Activated CD8-positive, alpha-beta memory T cell treated with anti-CD3 and anti-CD28 coated beads, Interleukin-2, amount 50 U/mL, for 48 hours (primary cell): ENCODE measurements around the gene DNAH17.
"Not testable (repeated sequence)": the region's sequence is repeated elsewhere in the genome, so short reads cannot be mapped to it uniquely, and the experiment has no call there.

Source experiments
- DNase-seq: peaks from one replicate; pipeline ENCODE4 v3.0.0-alpha.2; 2020

The DNAH17 gene

DNA sequence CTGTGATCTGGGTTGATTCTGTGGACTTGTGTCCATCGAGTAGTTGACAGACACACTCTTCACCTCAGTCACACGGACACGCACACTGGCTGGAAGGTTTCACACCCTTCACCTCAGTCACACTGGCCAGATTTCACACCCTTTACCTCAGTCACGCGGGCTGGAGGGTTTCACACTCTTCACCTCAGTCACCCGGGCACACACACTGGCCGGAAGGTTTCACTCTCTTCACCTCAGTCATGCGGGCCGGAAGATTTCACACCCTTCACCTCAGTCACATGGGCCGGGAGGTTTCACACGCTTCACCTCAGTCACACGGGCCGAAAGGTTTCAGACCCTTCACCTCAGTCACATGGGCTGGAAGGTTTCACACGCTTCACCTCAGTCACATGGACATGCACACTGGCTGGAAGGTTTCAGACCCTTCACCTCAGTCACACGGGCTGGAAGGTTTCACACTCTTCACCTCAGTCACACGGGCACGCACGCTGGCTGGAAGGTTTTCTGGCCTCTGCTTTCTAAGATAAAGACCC, 102.5 kb downstream of the DNAH17 start:
- DNase-seq: no peak

DNA sequence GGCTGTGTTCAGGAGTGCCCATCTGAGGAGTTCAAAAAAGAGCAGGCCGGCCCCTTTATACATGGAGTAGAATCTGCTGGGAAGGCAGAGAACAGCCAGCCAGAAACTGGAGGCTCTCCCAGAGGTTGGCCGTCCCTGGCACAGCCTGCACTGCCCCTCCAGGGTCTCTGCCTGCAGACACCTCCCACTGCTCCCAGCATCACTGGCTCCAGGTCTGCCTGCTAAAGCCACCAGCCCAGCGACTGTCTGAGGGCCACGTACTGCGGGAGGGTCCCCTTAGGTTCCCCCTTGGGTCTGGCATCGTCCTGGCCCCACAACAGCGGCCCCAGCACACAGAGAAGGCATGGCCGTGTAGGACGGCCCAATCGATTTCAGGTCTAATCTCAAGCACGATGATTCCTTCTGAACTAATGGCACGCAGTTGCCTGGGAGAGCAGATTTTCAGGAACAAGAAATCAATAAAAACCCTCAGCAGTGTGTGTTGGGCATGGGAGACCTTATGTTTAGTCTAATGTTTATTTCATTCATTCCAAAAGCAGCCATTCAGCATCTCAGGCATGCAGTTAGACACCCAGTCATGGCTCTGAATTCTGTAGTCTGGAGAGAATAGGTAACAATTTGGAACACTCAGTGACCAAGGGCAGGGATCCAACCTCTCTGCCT, 103.1 kb downstream of the DNAH17 start:
- DNase-seq: no peak

- no peak for DNase-seq
Measured at GRCh38 chr17:78472035-78472905, 104.9 kb downstream of the DNAH17 start.

GRCh38 chr17:78471635-78472034, 105.6 kb downstream of the DNAH17 start:
- no peak for DNase-seq

GRCh38 chr17:78469443-78469842, 107.8 kb downstream of the DNAH17 start:
- DNase-seq: no peak

DNA sequence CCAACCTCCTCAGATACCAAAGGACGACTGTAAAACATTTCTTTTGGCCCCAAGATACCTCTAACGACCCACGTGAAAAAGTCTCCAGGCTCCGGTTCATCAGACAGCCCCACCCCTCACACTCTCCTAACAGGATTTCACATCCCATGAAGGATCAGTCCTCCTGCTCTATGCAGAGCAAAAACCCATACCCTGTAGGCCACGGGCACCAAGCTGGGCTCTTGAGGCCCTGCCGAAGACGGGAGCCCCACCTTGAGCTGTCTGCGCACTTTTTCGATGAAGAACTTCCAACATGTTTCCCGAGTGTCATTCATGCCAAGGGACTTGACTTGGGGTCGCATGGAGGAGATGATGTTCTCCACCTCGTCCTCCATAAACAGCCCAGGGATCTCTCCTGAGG, 108.8 kb downstream of the DNAH17 start:
- DNase-seq: no peak

DNA sequence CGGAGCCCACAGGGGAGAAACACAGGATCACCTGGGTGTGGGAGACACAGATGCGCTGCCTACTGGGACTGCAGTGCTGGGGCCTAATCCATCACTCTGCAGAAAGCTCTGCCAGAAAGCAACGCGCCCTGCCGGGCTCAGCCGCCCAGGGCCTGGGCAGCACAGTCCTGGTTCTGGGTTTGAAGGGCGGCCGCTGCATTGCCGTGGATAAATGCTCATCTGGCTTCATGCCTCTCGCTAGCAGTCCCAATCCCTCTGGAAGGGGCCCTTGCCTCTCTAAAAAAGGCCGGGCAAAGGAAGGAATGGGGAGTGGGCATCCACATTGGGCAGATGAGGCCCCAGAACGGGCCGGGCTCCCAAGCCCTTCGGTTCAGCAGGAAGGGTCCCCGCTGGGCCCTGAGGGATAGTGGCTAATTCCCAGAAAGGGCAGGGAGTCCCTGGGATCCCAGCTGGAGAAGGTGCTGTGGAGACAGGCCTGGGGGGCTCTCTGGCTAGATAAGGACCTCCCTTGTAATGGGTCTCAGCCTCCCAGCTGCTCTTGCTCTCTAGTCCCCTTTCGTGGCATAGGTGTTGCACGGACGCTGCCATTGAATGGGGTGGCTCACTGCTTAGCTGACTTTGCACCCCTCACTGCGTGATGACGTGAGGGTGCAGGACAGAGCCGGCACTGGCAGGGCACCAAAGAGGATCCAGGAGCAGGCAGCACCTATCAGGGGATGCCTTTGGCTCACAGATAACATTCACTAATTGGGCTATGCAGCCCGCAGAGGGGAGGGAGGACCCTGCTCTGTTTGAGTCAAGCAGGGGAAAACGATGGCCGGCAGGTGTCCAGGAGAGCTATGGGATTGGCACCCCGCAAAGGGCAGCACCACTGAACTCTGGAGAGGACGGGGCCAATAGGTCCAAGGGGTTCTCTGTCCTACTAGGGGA, 110.1 kb downstream of the DNAH17 start:
- no peak for DNase-seq

- not testable (repeated sequence) for DNase-seq
Measured at GRCh38 chr17:78466109-78466785, 110.9 kb downstream of the DNAH17 start.

DNA sequence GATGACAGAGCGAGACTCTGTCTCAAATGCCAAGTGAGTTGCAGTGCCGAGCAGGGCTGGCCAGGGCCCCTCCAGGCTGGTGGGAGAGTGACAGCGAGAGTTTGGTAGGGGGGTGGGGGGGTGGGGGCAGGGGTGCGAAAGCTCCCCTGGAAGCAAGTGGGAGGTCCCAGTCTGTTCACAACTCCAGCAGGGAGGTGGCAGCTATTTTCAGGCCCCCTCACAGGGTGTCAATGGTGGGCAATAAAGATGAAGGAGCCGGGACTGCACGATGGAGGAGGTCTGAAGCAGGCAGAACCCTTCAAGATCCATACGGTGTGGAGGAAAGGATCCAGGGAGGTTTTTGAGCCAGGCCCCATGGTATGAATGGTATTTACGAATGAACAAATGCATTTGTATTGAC, 115.0 kb downstream of the DNAH17 start:
- DNase-seq: no peak

GRCh38 chr17:78461799-78462053, 115.5 kb downstream of the DNAH17 start:
- DNase-seq: no peak

DNA sequence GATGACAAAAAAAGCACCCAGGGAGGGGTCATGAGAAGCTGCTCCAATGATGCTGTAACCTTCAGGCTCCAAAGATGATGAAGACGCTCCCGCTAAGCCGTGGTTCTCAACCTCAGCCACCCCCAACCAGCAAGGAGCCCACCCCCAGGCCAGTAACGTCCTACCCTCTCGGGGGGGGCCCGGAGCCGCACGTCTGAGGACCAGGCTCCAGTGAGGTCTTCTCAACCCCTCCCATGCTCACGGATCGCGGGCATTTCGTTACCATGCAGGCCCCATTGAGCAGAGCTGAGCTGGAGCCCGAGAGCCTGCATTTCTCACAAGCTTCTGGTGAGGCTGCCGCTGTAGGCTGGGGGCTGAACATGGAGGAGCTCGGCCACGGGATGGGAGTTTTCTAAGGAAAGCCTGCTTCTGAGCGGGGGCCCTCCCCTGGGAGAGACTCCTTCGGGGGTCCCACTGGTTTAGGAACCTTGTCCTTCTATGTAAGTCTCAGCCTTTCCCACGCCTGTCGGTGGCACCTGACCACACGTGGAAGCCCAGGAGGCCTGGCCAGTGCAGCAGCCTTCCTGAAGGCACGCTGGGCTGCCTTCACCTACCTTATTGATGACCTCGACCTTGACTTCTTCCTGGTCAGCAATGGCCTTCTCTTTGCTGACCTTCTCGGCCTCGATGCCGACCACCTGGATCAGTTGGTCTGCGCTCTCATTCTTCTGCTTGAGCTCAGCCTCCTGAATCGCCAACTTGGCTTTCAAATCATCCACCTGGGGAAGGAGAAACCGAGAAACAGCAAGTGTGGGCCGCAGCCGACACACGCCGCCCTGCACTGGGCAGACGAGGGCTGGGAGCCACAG, 116.0 kb downstream of the DNAH17 start:
- no peak for DNase-seq

DNA sequence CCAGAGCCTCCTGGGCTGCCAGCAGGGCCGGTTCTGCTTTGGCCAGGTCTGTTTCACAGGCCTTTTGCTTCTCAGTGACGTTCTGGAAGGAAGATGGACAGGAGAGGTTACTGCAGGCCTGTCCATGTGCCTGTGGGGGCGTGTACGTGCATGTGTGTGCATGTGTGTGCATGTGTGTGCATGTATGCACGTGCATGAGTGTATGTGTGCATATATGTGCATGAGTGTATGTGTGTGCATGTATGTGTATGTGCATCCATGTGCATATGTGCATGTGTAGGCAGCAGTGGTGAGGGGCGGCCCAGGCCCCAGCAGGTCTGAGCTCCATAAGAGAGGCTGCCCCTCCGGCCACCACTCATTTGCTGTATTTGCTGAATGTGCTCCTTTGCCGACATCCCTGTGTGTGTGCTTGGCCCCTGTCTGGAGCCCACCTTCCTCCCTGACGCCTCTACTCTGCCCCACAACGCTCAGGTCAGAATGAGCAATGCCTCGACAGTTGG, 117.0 kb downstream of the DNAH17 start:
- no peak for DNase-seq

DNA sequence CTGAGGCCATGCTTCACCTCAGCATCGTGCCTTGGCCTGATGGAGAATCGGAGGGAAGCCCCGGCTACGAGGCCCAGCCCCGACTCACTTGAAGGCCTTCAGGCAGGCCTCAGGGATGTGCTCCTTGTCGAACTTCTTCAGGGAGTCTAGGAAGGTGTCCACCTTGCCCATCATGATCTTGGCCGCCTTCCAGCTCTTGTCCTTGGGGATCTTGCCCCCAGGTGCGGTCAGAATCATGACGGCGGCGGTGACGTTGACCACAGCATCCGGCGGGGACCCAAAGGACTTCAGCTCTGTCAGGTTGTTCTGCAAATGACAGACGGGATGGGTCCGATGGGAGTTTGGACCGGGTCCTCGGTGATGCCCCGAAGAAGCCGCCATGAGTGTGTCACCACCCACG, 117.5 kb downstream of the DNAH17 start:
- no peak for DNase-seq

DNA sequence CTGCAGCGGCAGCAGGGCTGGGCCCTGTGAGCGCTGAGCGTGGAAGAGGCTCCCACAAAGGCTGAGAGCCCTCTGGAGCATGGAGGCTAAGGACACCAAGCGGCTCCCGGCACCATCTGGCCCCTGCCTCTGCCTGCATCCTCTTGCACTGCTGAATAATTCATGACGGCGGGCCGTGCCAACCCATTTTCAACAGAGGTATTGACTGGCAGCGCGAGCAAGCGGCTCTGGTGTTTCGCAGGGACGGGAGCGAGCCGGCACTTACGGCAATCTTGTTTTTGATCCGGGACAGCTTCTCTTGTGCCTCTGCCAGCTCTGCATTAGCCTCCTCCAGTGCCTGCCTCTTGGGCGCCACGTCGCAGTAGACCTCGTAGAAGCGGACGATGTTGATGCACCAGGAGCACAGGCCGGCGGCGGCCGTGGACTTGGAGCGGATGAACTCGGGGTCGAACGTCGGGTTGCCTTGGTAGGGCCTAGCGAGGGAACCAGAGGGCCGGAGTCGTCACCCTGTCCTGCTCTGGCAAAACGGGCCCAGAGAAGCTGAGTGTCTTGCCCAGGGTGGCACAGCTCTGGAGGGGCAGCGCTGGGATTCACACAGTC, 118.4 kb downstream of the DNAH17 start:
- DNase-seq: no peak

DNA sequence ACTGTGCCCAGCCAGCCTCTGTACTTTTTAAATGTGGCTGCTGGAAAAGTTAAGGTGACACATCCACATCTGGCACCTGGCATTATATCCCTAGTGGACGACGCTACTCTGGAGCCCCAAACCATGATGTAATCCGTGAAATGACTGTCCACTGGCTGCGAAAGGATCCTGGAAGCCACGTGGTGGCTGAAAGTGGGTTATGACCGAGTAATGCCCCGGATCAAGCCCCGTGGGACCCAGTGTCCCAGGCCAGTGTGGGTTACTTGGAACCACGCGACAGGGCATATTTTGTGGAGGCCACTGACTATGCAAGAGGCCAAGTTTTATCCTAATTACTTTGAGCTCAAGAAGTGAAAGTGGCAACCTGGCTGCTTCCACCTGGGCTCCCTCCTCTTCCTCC, 119.1 kb downstream of the DNAH17 start:
- no peak for DNase-seq

GRCh38 chr17:78454346-78454745, 122.8 kb downstream of the DNAH17 start:
- DNase-seq: no peak

GRCh38 chr17:78451753-78452152, 125.4 kb downstream of the DNAH17 start:
- DNase-seq: no peak

DNA sequence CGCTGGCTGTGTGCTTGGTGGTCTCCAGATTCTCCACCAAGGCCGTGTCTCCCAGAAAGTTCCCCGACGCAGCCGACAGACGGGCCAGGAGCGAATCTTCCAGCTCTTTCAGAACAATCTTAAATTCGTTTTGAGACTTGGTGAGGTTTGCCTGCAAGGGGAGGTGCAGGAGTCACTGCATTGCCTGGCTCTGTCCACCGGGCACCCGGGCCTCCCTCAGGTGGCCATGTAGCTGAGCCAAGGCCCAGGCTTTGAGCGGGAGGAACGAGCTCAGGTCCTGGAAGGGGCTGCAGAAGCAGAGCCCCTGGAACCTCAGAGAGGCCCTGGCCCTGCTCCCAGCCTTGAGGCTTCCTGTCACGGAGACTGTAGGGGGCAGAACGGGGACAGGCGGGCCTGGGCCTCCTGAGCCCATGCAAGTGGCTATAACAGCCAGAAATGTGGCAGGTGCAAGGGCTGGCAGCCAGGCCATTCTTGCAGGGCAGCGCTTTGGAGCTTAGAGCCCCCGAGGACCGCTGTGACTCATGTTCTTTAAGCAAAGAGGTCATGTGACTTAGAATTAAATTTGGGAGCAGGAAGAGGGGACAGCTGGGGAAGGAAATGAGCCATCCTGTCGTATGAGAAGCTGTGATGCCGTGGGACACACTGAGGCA, 126.4 kb downstream of the DNAH17 start:
- no peak for DNase-seq

DNA sequence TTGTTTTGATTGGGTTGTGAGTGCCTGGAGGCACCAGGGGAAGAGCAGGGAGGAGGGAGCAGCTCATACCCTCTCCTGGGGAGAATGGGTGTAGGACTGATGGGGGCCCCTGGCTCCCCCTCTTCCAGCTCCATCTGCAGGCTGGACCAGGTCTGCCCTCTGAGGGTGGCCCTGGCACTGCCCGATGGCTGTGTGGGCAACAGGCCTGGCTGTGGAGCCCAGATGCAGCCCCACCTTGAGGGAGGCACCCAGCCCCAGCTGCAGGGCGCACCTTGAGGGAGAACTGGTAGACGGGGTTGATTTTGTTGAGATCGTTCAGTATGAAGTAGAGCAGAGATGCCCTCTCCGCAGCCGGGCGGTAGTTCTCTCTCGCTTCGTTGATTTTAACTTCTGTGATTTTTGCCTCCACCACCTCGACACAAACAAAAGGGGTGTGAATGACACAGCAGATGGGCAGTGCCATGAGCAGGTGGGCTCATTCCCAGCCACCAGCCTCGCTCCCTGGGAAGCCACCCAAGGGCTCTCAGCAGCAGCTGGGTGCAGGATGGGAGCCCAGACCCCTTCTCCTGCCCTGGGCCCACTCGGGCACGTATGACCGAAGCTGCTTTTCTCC, 127.1 kb downstream of the DNAH17 start:
- no peak for DNase-seq

DNA sequence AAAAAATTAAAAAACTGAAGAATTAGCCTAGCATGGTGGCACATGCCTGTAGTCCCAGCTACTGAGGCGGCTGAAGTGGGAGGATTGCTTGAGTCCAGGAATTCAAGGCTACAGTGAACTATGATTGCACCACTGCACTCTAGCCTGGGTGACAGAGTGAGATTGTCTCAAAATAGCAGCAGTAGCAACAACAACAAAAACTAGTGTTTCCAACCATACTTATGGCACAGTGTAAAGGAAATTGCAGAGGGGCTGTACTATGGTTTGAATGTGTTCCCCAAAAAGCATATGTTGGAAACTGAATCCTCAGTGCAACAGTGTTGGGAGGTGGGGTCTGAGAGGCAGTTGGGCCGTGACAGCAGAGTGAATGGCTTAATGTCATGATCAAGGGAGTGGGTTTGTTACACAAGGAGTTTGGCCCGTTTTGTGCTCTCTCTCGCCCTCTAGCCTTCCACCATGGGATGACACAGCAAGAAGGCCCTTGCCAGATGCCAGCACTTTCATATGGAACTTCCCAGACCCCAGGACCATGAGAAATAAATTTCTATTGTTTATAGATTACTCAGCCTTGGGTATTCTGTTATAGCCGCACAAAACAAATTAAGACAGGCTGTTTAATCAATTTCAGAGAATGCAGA, 128.7 kb downstream of the DNAH17 start:
- DNase-seq: no peak
